GM03348 (cell line): ENCODE results near the gene MOCS1.

ENCODE experiments used
- DNase-seq: peaks from one replicate; pipeline ENCODE4 v3.0.0; 2012; ENCODE audit warnings: low spot score

MOCS1 gene

DNA sequence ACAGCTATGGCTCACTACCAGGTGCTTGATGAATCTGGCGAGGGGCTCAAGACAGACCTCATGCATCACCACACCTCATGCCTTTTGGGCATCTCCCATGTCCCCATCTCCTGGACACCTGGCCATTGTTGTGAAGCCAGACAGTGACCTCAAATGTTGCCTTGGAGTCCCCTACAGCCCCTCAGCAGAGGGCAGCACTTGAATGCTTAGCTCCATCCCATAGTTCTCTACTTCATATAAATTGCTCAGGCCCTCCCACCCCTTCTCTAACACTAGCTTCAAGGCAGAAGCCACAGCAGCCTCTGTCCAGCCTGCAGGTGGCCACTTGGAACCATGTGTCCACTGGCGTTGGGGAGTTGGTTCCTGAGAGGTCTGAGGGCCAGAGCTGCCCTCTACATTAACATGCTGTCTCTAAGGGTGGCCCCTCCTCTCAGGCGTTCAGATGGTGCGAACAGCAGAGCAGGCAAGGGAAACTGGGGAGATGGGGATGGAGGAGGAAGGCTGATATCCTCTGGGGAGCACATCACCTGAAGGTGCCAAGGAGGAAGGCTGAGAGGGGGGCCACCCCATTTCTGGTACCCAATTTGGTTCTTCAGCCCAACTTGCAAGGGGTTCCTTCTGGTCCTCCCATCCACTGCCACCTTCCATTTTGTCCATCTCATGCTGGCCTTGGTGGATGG is 31.3 kb downstream of the MOCS1 start:
- DNase-seq = no peak

DNA sequence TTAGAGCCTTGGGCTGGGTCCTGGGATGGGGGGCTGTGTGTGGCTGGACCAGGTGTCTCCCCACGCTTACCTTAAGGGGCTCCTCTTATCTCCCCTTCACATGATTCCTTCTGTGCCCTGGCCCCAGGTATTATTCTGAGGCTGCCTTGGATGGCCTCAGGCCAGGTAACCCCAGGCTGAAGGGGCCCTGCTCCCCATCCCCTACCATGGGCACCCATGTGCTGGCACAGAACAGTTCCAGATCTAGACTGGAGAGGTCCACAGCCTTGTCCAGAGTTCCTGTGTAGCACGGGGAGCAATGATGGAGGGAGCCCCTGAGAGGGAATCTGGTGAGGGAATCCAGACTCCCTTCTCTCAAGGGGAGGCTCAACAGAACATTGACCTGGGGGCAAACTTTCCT is 32.1 kb downstream of the MOCS1 start:
- DNase-seq = no peak

DNA sequence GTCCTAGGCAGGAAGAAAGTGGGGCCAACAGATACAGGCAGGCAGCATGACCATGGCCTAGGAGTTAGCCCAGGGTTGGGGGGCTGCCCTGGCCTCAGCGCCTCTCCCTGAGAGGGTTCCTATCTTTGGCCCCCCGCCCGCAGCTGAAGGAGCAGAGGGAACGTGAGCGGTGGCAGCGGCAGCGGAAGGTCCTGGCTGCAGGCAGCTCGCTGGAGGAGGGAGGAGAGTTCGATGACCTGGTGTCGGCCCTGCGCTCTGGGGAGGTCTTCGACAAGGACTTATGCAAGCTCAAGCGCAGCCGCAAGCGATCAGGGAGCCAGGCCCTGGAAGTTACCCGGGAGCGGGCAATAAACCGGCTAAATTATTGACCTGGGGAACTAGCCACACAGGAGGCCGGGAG is 32.6 kb downstream of the MOCS1 start:
- no peak for DNase-seq

DNA sequence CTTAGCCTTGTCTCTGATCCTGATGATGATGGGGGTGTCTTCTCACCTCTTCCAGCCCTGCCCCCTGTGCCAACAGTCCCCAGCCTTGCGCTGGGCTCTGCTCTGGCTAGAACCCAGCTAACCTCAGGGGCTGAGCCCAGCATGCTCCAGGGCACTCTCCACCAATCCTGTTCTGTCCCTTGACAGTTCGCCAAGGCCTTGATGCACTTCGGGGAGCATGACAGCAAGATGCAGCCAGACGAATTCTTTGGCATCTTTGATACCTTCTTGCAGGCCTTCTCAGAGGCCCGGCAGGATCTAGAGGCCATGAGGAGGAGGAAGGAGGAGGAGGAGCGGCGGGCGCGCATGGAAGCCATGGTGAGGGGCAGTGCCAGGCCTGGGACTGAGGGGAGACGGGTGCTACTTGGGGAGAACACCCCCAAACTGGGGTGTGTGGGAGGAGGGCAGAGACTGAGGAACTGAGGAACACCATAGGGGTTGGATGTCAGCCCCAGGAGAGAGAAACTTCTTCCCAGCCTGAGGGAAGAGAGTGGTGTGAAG is 33.1 kb downstream of the MOCS1 start:
- DNase-seq = no peak

DNA sequence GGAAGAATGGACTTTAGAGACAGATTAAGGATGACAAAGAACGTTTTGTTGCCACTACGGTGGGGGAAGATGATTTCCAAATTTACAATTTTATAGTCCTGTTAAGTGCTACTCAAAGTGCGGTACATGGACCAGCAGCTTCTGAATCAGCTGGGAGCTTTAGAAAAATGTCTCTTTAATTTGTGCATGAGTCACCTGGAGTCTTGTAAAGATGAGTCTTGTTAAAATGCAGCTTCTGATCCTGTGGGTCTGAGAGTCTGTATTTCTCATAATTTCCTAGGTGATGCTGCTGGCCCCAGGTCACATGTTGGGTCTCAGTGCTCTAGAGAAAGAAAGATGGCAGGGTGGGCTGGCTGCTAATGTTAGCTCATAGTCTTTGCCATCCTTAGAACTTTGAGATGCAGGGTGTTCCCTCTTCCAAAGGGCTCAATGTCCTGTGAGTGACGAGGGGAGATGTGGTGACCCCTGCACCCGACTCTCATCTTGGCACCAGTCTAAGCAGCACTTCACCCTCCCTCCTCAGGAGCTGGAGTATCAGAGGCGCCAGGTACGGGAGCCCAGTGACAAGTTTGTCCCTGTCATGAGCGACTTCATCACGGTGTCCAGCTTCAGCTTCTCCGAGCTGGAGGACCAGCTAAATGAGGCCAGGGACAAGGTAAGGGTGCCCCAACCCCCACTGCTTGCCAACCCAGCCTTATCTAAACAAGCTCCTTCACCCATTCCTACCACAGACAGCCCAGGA is 34.5 kb downstream of the MOCS1 start:
- DNase-seq = no peak

DNA sequence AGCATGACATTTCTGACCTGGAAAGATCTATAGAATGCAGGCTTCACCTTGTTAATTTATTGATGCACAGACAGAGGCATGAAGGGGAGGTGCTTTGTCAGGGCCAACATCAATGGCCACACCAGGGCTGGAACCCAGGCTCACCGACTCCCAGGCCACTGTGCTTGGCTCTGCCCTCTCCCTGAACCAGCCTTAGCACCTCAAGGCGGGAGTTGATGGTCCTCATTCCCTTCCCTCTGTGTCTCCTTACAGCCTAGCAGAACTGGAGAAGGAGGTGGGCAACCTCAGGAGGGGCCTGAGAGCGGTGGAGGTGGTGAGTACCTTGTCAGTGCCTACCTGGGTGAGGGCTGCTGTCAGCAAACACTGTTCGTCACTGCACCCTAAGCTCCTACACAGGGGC is 35.6 kb downstream of the MOCS1 start:
- DNase-seq = no peak

DNA sequence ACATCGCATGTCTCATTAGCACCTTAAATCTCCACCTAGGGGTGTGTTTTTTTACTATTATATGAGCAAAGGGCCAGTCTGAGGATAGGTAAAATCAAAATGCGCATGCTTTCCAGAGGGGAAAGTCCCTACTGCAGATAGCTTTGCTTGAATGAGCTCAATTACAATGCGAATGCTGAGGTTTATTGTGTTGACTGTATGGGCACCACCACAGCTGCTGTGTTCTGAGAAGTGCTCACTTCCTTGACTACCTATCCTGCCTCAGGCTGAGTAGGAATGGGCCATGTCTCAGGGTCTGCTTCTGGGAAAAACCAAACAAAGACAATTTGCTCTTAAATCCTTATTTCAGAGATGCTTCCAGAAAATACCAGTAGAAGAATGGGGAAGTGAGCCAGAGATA is 36.6 kb downstream of the MOCS1 start:
- DNase-seq = no peak

DNA sequence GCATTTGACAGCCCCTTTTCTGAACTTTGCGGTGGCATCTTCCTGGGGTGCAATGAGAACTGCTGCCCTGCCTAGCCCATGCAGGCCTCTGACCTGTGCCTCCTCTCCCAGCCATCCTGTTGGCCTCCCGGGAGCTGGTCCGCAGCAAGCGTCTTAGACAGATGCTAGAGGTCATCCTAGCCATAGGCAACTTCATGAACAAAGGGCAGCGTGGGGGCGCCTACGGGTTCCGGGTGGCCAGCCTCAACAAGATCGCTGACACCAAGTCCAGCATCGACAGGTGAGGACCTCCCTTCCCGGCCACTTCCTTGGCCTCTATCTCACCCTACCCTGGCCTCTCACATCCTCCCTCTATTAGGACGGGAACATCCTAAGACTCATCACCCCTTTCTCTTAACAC is 37.6 kb downstream of the MOCS1 start:
- DNase-seq = no peak

DNA sequence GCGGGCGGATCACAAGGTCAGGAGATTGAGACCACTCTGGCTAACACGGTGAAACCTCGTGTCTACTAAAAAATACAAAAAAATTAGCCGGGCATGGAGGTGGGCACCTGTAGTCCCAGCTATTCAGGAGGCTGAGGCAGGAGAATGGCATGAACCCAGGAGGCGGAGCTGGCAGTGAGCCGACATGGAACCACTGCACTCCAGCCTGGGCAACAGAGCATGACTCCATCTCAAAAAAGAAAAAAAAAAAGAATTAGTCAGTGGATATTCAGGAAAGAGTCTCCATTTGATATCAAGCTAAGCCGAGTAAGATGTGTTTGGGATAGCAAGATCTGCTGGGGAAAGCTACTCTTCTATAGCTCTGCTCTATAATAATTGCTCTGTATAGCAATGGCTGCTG is 41.0 kb downstream of the MOCS1 start:
- DNase-seq = no peak

DNA sequence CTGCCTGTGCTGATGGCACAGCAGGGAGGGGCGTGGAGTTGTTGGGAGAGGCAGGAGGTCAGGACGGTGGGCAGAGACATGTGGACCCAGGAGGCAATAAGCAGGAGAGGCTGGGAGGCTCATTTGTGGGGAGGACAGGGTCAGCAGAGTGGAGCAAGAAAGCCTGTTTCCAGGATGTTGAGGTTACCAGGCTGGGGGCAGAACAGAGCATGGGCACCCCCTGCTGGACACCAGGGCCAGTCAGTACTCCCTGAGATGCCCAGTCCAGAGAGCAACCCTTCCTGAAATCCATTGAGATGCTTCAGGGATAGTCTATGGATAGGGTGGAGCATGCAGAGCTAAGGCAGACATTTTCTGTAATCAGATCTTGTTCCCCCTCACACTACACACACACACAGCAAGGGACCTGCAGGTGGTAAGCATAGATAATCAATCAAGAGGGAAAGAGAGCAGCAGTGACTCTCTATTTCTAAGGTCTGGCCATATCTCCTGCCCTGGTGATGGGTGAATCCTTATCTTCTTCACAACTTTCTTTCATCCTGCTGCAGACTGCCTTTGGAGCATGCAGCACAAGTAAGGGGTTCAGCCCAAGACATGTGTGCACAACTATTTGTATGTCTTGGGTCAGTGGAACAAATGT is 41.7 kb downstream of the MOCS1 start:
- DNase-seq = peak; percentile 92

DNA sequence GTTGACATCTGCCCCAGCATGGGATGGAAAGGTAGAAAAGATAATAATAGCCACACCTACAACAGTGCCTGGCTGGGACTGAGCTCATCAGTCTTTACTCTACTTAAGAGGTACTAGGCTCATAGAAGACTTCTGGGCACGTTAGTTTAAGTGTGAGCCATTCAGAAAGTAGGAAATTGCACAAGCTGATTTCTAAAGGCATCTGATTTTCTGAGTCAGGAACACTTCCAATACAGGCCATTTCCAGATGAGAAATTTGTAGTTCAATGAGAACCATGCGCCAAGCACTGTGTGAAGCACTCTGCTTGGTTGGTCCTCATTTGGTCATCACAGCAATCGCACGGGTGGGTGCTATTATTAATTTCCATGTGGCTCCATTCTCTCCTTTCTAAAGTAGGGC is 42.3 kb downstream of the MOCS1 start:
- peak; percentile 29 for DNase-seq

DNA sequence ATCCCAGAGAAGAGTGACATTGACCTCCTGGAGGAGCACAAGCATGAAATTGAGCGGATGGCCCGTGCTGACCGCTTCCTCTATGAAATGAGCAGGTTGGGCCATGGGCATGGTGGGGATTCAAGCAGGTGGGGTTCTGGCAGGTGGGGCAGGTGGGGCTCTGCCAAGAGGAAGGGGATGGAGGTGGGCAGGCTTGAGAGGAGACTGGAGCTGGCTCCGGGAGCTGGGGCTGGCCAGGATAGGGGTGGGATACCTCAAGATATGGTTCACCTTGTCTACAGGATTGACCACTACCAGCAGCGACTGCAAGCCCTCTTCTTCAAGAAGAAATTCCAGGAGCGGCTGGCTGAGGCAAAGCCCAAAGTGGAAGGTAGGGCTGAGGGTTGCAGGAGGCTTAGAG is 42.9 kb downstream of the MOCS1 start:
- no peak for DNase-seq

DNA sequence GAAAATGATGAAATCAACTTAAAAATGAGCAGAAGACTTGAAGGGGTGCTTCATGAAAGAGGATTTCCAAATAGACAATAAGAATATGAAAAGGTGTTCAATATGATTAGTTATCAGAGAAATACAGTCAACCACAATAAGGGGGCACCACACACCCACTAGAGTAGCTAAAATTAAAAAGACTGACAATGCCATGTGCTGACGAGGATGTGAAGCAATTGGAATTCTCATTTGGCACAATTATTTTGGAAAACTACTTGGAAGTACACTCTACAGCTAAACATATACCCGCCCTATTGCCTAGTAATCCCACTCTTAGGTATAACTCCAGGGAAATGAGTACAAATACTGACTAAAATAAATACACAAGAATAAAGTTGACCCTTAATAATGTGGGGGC is 45.0 kb downstream of the MOCS1 start:
- no peak for DNase-seq

DNA sequence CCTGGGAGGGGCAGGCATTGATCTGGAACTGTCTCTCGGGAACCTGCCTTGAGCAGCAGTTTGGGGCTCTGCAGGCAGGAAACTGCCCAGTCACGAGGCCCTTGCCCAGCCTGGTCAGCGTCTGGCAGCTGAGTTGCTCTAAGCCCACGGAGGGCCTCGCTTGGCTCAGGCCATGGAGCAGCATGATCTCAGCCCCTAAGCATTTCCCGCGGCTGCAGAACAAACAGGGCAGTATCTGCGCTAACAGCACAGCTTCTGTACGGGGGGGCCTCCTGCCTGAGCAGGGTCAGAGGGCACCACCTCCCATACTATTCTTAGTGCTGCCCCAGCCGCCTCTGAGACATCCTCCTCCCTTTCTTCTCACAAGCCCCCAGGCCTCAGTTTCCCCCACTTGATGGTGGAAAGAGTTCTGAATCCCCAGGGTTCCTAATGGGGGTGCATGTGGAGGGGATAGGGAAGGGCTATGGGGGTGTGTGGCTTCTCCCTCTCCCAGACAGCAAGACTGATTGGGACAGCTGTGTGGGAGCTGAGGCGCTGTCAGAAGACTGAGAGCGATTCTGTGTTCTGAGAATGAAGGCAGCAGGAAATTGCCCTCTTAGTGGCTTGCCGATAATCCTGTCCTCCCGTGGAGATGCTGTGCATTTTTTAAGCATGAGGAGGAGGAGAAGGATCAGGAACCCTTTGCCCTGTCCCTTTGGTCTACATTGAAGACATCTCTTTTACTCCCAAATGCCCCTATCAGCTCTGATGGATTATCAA is 46.4 kb downstream of the MOCS1 start:
- peak; percentile 87 for DNase-seq

DNA sequence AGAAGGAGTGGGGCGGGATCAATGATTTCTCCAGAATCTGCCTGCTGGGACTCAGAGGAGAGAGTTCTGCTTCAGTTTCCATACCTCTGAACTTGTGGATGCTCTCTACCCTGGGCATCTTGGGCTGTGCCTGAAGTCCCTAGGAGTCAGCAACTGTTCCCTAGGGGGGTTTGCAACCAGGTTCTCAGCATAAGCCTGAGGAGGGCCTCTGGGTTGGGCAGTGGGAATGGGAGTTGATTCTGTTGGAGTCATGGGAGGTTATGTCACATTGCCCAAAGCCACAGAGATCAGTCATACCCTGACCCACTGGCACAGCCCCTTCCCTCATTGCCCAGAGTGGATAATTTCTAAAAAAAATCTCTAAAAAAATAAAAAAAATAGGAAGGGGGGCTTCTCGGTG is 47.4 kb downstream of the MOCS1 start:
- DNase-seq = no peak

DNA sequence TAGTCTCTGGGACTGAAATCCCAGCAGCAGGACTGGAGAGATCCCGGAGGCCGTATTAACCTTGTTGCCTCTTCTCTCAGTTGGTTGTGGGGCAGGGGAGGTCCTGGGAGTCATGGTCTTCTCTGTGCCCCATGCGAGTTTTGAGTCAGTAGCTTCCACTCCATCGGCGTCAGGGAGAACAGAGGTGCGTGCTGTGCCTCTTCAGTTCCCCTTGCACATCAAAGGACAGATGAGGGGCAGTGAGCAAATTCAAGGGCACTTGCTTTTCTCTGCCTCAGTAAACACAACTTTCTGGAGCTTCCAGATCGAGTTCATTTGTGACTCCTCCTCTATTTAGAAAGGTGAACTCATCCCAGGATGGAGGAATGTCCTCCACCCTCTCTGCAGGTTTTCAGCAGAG is 48.6 kb downstream of the MOCS1 start:
- DNase-seq = no peak

DNA sequence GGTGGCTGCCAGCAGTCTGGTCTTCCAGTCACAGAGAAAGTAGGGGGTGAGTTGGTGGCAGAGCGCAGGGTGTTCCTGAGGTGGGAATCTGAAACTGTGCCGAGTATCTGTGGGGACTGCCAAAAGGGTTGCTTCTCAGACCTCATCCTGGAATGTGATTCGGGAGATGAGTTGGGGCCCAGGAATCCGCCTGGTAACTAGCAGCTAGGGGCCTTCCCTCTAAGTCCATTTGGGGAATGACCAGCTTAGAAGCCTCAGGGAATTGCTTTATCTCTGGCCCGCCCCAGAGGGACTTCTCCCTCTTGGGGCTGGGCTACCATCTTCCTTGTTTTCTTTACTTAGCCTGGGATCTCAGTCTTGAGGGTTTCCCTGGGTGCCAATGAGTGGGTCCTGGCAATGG is 49.6 kb downstream of the MOCS1 start:
- DNase-seq = peak; percentile 58

DNA sequence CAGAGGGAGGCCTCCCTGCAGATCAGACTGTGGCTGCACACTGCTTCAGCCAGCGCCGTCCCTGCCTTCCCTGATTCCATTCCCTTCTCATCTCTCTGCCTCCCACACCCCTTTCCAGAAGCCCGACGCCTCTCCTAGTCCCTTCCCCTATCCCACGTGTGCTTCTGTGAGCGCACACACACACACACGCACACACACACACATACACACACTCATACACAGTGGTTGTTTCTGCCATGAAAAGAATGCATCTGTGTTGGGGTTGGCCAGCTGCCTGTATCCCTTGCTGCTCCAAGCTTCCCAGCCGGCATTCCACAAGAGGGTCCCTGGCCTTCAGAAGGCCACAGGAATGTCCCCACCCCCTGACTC is 51.7 kb downstream of the MOCS1 start:
- peak; percentile 87 for DNase-seq

DNA sequence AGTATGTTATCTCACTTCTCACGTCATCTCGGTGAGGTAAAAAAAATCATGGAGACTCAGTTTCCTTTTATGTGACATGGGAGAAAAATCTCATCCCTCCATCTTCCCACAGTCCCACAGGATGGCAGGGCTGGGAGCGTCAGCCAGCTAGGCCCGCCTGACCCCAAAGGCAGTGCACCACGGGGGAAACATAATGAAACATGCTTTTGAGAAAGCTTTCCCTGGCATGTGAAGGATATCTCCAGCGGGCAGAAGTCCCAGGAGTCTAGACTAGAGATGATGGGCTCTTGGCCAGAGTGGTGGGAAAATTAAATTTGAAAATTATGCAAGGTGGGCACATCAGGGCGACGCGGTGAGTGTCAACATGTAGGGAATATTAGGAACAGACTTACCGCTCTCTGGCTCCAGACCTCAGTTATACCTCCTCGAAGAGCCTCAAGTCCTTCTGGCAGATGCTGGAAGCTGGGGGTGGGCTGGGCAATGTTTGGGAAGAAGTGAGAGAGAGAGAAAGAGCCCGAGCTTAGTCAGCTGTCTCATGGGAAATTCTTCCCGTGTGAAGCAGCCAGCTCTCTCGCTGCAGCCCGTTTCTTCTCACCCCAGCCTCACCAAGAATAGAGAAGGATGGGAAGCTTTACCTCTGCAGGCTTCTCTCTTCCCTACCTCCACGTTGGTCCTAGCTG is 52.3 kb downstream of the MOCS1 start:
- peak; percentile 86 for DNase-seq

DNA sequence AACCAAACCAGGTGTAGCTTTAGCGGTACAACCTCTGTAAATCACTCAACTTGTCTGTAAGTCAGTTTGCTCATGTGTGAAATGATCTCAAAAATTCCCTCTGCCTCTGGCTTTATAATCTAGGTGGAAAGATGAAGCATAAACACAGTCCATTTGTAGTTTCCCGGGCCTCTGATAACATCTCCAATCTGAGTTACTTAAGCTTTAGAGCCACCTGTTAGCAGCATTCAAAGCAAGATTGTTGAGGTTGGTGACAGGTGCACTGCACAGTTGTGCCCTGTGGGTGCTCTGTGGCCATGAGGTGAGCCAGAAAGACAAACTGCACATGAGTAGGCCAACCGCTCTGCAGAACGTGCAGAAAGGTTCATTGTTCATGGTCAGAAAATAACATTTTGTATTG is 53.7 kb downstream of the MOCS1 start:
- DNase-seq = no peak

DNA sequence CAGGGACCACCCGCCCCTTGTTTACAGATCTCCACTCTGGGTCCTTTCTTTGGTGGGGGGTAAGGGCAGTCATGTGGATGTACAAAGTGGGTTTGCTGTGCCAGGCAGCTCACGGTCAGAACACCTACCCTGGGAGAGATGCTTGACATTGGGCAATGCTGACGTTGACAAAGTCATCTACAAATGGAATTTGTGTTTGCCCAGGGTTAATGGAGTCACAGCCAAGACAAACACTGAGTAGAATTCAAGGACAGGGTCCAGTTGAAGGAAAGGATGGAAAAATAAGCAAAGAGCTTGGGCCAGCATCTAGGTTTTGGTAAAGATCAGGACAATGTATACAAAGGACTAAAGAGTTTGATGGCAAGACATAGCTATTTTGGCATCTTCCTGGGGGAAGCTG is 54.7 kb downstream of the MOCS1 start:
- DNase-seq = no peak

DNA sequence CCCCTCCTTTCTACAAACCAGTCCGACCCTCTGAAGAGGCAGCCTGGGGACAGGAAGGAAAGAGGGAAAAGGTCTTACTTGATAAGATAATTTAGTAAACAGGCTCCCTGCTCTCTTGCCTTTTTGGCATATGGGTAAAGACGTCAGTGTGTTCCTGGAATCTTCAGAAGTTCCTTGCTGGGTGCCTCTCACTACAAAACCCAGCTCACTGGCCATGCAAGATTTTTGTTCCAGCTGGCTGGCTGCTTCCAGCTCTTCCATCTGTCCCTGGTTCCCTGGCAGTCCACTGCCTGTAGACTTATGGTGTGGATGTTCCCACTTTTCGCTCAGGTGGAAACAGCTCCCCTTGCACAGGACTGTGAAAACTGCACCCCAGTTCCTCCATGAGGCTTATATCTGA is 57.4 kb downstream of the MOCS1 start:
- DNase-seq = no peak
